ENCODE data around the gene GABRB2. TPM values are rescaled to one million over a fixed set of nuclear protein-coding genes. Genes with fewer than 3 reads are reported as not detected.

GABRB2 gene
- total RNA-seq, 4 donors from 2014 or later, result 0.11 to 4.6 (median 1.3) TPM

DNA sequence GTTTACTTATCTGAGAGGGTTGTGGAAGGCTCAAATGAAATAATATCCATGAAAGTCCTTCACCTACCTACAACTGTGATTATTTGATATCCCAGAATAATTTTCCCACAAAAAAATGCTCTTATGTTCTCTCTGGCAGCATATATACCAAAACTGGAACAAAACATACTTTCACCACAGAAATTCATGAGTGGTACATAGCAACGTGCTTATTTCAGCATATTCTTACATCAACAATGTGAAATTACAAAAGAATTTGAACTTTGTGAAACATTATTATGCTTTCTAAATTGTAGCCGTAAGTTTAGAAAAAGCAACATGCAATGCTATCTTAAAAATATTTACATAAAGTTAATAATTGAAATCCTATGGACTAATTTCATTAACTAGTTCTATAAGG lies 137.1 kb downstream of the GABRB2 start:
- no peaks in the 10 kb centered on the region for H3K27me3 ChIP-seq
- no peak for TF ChIP-seq POLR2A (IDR thresholded peaks at IDR 0.05)
- TF ChIP-seq, protein P1, sequence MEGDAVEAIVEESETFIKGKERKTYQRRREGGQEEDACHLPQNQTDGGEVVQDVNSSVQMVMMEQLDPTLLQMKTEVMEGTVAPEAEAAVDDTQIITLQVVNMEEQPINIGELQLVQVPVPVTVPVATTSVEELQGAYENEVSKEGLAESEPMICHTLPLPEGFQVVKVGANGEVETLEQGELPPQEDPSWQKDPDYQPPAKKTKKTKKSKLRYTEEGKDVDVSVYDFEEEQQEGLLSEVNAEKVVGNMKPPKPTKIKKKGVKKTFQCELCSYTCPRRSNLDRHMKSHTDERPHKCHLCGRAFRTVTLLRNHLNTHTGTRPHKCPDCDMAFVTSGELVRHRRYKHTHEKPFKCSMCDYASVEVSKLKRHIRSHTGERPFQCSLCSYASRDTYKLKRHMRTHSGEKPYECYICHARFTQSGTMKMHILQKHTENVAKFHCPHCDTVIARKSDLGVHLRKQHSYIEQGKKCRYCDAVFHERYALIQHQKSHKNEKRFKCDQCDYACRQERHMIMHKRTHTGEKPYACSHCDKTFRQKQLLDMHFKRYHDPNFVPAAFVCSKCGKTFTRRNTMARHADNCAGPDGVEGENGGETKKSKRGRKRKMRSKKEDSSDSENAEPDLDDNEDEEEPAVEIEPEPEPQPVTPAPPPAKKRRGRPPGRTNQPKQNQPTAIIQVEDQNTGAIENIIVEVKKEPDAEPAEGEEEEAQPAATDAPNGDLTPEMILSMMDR (IDR thresholded peaks at IDR 0.05), result no peak
- no peaks in the 10 kb centered on the region for H3K36me3 ChIP-seq
- no peaks in the 10 kb centered on the region for H3K9me3 ChIP-seq
- intact Hi-C loops (cut with DNase I), result no loop called here
- no peaks in the 10 kb centered on the region for H3K4me1 ChIP-seq
- WGBS, 2 donors, result 88 to 89% methylated on average over 2 of the region's 2 CpGs
- DNase-seq, result no peak
- no peak overlapping the region for H3K4me3 ChIP-seq (replicated peaks in 1 of 3)
- H3K27ac ChIP-seq, result no peak overlapping the region

DNA sequence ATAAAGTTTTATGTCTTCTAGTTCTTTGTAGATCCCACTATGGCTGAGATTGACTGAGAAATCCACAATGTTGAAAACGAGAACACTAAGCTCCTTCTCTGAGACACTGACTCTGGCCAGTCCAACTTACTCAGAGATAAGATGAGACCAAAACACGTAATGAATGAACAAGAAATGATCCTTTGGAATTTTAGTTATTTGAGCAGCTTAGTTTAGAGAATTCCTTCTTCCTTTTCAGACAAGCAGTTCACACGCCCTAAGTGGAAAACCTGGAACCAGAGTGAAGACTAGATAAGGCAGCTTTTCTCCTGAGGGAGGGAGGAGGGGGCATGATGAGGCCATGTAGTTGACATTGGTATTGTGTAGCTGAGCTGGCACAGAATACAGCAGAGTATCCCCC lies 139.6 kb downstream of the GABRB2 start:
- Histone ChIP-seq H3K27ac (no peak overlapping the region), H3K4me3 (replicated peaks in 1 of 3) (no peak overlapping the region), H3K36me3 (no peaks in the 10 kb centered on the region), H3K4me1 (no peaks in the 10 kb centered on the region), H3K9me3 (no peaks in the 10 kb centered on the region), H3K27me3 (no peaks in the 10 kb centered on the region)
- intact Hi-C loops (cut with DNase I), result no loop called here
- TF ChIP-seq, protein P1 (IDR thresholded peaks at IDR 0.05), result no peak
- TF ChIP-seq POLR2A (IDR thresholded peaks at IDR 0.05), result no peak
- WGBS, 2 donors, result 65 to 68% methylated on average over 3 of the region's 3 CpGs
- DNase-seq, result no peak

DNA sequence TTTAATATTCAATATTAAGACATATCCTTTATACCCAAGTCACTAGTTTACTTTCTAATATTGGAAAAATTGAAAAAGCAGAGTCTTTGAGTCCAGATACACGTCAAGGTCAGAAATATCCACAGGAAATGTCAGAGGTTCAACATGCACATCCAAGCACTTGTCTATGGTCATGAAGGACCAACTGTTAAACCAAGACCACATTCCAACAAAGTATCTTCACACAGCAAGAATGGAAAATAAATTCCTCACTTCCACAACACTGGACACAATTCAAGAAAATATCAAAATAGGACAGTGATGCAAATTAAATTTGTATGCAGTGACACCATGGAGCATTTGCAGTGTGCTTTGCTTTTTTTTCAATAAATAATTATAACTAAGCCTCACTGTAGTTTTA lies 142.5 kb downstream of the GABRB2 start:
- H3K36me3 ChIP-seq, result no peaks in the 10 kb centered on the region
- H3K4me1 ChIP-seq, result peaks cover 5 to 11% of the 10 kb centered on the region in 2 donors
- WGBS, 2 donors, result 67 to 70% methylated on average over 1 of the region's 1 CpG
- H3K4me3 ChIP-seq (replicated peaks in 1 of 3), result no peak overlapping the region
- H3K27me3 ChIP-seq, result no peaks in the 10 kb centered on the region
- H3K27ac ChIP-seq, result no peak overlapping the region
- no peaks in the 10 kb centered on the region for H3K9me3 ChIP-seq
- TF ChIP-seq, protein P1 (IDR thresholded peaks at IDR 0.05), result no peak
- TF ChIP-seq POLR2A (IDR thresholded peaks at IDR 0.05), result no peak
- no peak for DNase-seq
- intact Hi-C loops (cut with DNase I), result no loop called here

DNA sequence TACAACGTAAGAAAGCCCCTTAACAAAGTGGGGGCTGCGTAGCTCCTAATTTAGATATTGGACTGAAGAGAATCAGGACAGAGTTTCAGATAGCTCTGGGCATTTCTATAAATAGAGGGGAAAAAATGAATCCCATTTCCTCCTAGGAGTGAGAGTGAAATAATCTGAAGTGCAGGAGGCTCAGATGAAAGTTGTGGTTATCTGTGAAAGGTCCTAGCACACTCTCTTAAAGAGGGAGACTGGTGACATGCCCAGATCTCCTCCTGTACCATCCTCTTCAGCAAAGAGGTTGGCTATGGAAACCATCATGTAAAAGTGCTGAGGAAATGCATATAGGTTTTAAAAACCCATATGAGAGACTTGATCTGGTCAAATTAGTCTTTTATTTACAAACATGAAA lies 143.4 kb downstream of the GABRB2 start:
- TF ChIP-seq, protein P1 (IDR thresholded peaks at IDR 0.05), result no peak
- TF ChIP-seq POLR2A (IDR thresholded peaks at IDR 0.05), result no peak
- intact Hi-C loops (cut with DNase I), result no loop called here
- Histone ChIP-seq H3K4me3 (replicated peaks in 1 of 3) (no peak overlapping the region), H3K27ac (no peak overlapping the region), H3K27me3 (no peaks in the 10 kb centered on the region), H3K9me3 (no peaks in the 10 kb centered on the region), H3K36me3 (no peaks in the 10 kb centered on the region), H3K4me1 (peaks cover 5 to 11% of the 10 kb centered on the region in 2 donors)
- DNase-seq, result no peak
- WGBS, 2 donors, result 87 to 90% methylated on average over 2 of the region's 2 CpGs

DNA sequence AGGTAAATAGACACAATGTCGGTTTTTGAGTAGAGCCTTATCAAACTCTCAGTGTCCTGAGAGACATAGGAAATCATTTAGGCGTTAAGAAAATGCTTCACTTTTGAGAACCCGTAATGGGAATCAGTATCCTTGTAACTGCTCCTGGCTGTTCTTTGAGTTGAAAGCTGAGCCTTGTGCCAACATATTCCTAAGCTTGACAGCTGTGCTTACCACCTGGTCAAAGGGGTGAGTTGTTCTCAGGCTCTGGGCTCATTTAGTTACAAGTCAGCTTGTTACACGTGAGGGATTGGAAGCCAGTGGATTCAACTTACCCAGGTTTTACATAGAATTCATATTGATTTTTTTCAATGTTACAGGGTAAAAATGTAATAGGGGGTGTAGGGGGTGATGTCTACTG lies 145.9 kb downstream of the GABRB2 start:
- peak overlapping the region in 2 of 3 donors; percentile 29 to 68 for H3K27ac ChIP-seq
- peak; percentile 31 to 45 for DNase-seq
- H3K4me3 ChIP-seq (replicated peaks in 1 of 3), result no peak overlapping the region
- H3K36me3 ChIP-seq, result no peaks in the 10 kb centered on the region
- no peak for TF ChIP-seq POLR2A (IDR thresholded peaks at IDR 0.05)
- TF ChIP-seq, protein P1 (IDR thresholded peaks at IDR 0.05), result no peak
- intact Hi-C loops (cut with DNase I), result no loop called here
- no peaks in the 10 kb centered on the region for H3K9me3 ChIP-seq
- peaks cover 5 to 18% of the 10 kb centered on the region in 2 donors for H3K4me1 ChIP-seq
- 25 to 39% methylated on average over 4 of the region's 4 CpGs for WGBS, 2 donors
- H3K27me3 ChIP-seq, result no peaks in the 10 kb centered on the region
